AG09319 (cell line): ENCODE results near the gene KCNMB4.

Experiments used
- DNase-seq: peaks from one replicate; pipeline ENCODE4 v3.0.0-alpha.2; 2010; ENCODE audit warnings: low read depth; ENCODE audit errors: extremely low read depth
- TF ChIP-seq, protein P1 (sequence below): IDR thresholded peaks from 2 replicates; pipeline ENCODE4 v1.5.1; 2011; ENCODE audit warnings: low read depth, mild to moderate bottlenecking, inconsistent platforms, low read length, moderate library complexity

Gene KCNMB4

GRCh38 chr12:70359458-70360197 lies 6.5 kb upstream of the KCNMB4 start:
- no peak for DNase-seq

DNA sequence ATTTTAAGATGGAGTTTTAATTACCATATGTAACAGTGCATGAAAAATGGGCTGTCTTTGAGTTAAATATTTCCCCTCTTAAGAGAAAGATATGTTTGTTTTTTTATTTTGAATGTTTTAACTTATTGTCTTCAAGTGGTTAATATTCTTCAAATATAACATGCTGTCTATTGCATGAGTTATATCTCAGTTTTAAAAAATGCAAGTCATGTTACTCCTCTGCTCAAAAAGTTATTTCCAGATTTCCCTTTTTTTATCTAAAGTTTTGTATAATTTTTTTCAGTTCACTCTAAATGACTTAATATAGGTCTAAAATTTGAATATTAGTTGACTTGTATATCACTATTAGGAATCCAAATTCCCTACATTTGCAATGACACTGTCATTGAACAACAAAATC lies 5.9 kb upstream of the KCNMB4 start:
- DNase-seq, result no peak
- TF ChIP-seq, protein P1, sequence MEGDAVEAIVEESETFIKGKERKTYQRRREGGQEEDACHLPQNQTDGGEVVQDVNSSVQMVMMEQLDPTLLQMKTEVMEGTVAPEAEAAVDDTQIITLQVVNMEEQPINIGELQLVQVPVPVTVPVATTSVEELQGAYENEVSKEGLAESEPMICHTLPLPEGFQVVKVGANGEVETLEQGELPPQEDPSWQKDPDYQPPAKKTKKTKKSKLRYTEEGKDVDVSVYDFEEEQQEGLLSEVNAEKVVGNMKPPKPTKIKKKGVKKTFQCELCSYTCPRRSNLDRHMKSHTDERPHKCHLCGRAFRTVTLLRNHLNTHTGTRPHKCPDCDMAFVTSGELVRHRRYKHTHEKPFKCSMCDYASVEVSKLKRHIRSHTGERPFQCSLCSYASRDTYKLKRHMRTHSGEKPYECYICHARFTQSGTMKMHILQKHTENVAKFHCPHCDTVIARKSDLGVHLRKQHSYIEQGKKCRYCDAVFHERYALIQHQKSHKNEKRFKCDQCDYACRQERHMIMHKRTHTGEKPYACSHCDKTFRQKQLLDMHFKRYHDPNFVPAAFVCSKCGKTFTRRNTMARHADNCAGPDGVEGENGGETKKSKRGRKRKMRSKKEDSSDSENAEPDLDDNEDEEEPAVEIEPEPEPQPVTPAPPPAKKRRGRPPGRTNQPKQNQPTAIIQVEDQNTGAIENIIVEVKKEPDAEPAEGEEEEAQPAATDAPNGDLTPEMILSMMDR, result no peak

More at GRCh38 chr12:70359458-70360197, 6.5 kb upstream of the KCNMB4 start:
- TF ChIP-seq, protein P1, result no peak

GRCh38 chr12:70364695-70365397 lies 1.2 kb upstream of the KCNMB4 start:
- no peak for DNase-seq
- TF ChIP-seq, protein P1, result no peak

DNA sequence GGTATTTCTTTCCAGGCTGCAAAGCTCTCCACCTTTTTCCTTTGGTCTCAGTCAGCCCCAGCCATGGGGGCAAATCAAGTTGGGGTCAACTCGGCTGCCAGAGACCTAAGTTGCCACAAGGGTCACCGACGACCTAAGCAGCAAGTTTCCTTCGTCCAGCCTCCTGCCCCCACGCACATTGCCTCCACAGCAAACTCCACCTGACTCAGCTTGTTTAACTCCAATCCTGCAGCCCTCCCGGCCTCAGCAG lies 767 bp upstream of the KCNMB4 start:
- TF ChIP-seq, protein P1, result no peak
- DNase-seq, result no peak

- no peak for DNase-seq
- TF ChIP-seq, protein P1, result no peak
Measured at GRCh38 chr12:70366581-70367257, 629 bp downstream of the KCNMB4 start.

DNA sequence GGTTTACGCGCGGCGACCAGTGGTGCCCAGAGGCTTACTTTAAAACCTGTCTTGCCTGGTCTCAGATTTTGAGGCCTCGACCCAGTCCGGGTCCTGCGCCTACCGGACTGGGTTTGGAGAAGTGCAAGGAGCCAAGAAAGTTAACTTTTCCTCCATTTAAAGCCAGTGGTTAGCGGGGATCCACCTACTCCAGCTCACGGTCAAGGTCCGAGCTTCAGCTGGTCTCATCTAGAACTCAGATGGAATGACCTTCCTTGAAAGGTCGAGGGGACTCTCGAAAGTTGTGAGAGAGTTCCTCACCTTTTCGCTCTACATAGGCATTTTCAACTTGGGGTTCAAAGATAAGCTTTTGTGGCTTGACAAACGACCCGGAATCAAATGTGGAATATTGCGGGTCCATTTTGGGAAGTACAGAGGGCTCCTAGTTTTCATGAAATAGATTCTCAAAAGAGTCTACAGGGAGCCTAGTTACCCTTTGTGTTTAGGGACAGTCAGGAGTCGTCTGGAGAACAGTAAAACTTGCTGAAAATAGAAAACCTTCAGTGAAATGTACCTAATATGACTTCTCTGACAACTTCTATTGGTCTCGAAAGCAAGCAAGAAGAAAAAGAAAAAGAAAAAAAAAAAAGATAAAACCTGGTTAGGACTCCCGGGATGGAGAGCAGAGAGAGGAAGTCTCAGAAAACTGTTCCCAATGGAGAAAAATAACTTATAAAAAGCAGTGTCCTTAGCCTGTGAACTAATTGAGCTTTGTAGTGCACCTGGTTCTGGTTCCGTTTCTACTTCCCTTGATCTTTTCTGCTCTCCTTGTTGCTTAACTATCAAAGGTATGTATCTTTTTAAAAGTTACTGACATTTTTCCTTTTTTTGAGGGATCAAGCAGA lies 1.4 kb downstream of the KCNMB4 start:
- TF ChIP-seq, protein P1, result no peak
- DNase-seq, result no peak
